Neuronal stem cell (in vitro differentiated cells): ENCODE measurements around the gene YRDC.
A peak's percentile ranks its signal among the peaks of the same experiment; 100 is the strongest.

ENCODE experiments used
- DNase-seq: peaks from one replicate; pipeline ENCODE4 v3.0.0-alpha.2; 2013; ENCODE audit warnings: low spot score
- H2AFZ ChIP-seq: one replicate; pipeline ENCODE4 v1.6.1; 2013; ENCODE audit warnings: mild to moderate bottlenecking, low read length, inconsistent platforms
- H2AK5ac ChIP-seq: 2 replicates; pipeline ENCODE4 v1.6.1; 2013; ENCODE audit warnings: low read depth, mild to moderate bottlenecking, inconsistent platforms, low read length, moderate library complexity, mixed read lengths
- H2BK120ac ChIP-seq: 2 replicates; pipeline ENCODE4 v1.6.1; 2013; ENCODE audit warnings: low read depth, mild to moderate bottlenecking, inconsistent platforms, low read length, moderate library complexity, mixed read lengths
- H2BK12ac ChIP-seq: one replicate; pipeline ENCODE4 v1.6.1; 2013; ENCODE audit warnings: low read length, inconsistent platforms
- H2BK15ac ChIP-seq: 2 replicates; pipeline ENCODE4 v1.6.1; 2013; ENCODE audit warnings: mild to moderate bottlenecking, low read length, inconsistent platforms, mixed read lengths
- H2BK5ac ChIP-seq: one replicate; pipeline ENCODE4 v1.6.1; 2013; ENCODE audit warnings: inconsistent platforms, mild to moderate bottlenecking, low read length, moderate library complexity
- H3K14ac ChIP-seq: one replicate; pipeline ENCODE4 v1.6.1; 2013; ENCODE audit warnings: low read length, inconsistent platforms
- H3K18ac ChIP-seq: 2 replicates; pipeline ENCODE4 v1.6.1; 2013; ENCODE audit warnings: low read length, inconsistent platforms
- H3K23ac ChIP-seq: 2 replicates; pipeline ENCODE4 v1.6.1; 2013; ENCODE audit warnings: low read depth, mild to moderate bottlenecking, mixed read lengths, low read length, inconsistent platforms; ENCODE audit not compliant: poor library complexity
- H3K27ac ChIP-seq: replicated peaks from 3 replicates; pipeline ENCODE4 v1.5.1; 2013; ENCODE audit warnings: low read length, inconsistent platforms
- H3K27me3 ChIP-seq, 3 experiments: 2 replicates each; pipeline ENCODE4 v1.6.1; 2013; ENCODE audit warnings: low read length in 3 of 3, mild to moderate bottlenecking in 2 of 3, inconsistent platforms in 1 of 3, low read depth in 1 of 3, mixed read lengths in 1 of 3, moderate library complexity in 1 of 3; ENCODE audit not compliant: control insufficient read depth in 3 of 3, insufficient read depth in 3 of 3
- H3K36me3 ChIP-seq, 2 donors: replicated peaks in 1 of 2; 2 replicates each; pipeline ENCODE4 v1.6.1; 2013; ENCODE audit warnings: low read length in 2 of 2; ENCODE audit not compliant: control insufficient read depth in 2 of 2, insufficient read depth in 2 of 2
- H3K4ac ChIP-seq: 2 replicates; pipeline ENCODE4 v1.6.1; 2013; ENCODE audit warnings: inconsistent platforms, mild to moderate bottlenecking, low read length, moderate library complexity
- H3K4me1 ChIP-seq, 2 donors: 1 replicate in 1 of 2; 2 replicates in 1 of 2; pipeline ENCODE4 v1.6.1; 2013; ENCODE audit warnings: low read length in 2 of 2, low read depth in 1 of 2; ENCODE audit not compliant: control insufficient read depth in 2 of 2, insufficient read depth in 1 of 2
- H3K4me2 ChIP-seq: one replicate; pipeline ENCODE4 v1.6.1; 2013; ENCODE audit warnings: mild to moderate bottlenecking, low read length, inconsistent platforms; ENCODE audit not compliant: insufficient read depth, poor library complexity, severe bottlenecking
- H3K4me3 ChIP-seq, 2 donors: 2 replicates each; pipeline ENCODE4 v1.5.1; 2013; ENCODE audit warnings: low read length in 2 of 2, mild to moderate bottlenecking in 2 of 2, inconsistent platforms in 1 of 2, moderate library complexity in 1 of 2
- H3K79me1 ChIP-seq: one replicate; pipeline ENCODE4 v1.6.1; 2013; ENCODE audit warnings: low read depth, mild to moderate bottlenecking, inconsistent platforms, low read length, moderate library complexity
- H3K9ac ChIP-seq: one replicate; pipeline ENCODE4 v1.6.1; 2013; ENCODE audit warnings: mild to moderate bottlenecking, low read depth, low read length, inconsistent platforms; ENCODE audit not compliant: poor library complexity
- H3K9me3 ChIP-seq, 2 donors: replicated peaks in 1 of 2; 2 replicates each; pipeline versions ENCODE3 to v1.6.1; 2013; ENCODE audit warnings: low read length in 2 of 2, mild to moderate bottlenecking in 2 of 2, inconsistent platforms in 1 of 2, low read depth in 1 of 2, mixed read lengths in 1 of 2, moderate library complexity in 1 of 2; ENCODE audit not compliant: control insufficient read depth in 2 of 2, insufficient read depth in 1 of 2
- H4K8ac ChIP-seq: one replicate; pipeline ENCODE4 v1.6.1; 2013; ENCODE audit warnings: low read depth, mild to moderate bottlenecking, inconsistent platforms, low read length, moderate library complexity
- H4K91ac ChIP-seq: one replicate; pipeline ENCODE4 v1.6.1; 2013; ENCODE audit warnings: low read length, low read depth, mild to moderate bottlenecking, inconsistent platforms; ENCODE audit not compliant: poor library complexity
- WGBS, 2 donors: extraction: QIAGEN DNeasy Blood & Tissue Kit; methylation state at CpG; one replicate each; pipeline ENCODE4 v1.1.7; 2013; ENCODE audit warnings: missing lambda C conversion rate in 2 of 2, mixed read lengths in 1 of 2; ENCODE audit not compliant: insufficient read length in 2 of 2, insufficient replicate concordance in 1 of 2; ENCODE audit errors: extremely low coverage in 2 of 2; 5-methylcytosine and 5-hydroxymethylcytosine counted together

YRDC gene

GRCh38 chr1:37755951-37756560 is 52.0 kb downstream of the YRDC start:
- no CpG with 5 or more reads among the region's 4 CpGs for WGBS, 2 donors
- H3K36me3 ChIP-seq, result no peaks in the 10 kb centered on the region
- no peak for DNase-seq

GRCh38 chr1:37755290-37755689 is 52.7 kb downstream of the YRDC start:
- Histone ChIP-seq H3K27me3 (peaks cover 16 to 94% (median 77%) of the 10 kb centered on the region in 3 experiments), H3K14ac (no peak overlapping the region), H2BK120ac (no peak overlapping the region), H3K4me3 (no peak overlapping the region), H4K91ac (no peak overlapping the region), H3K36me3 (no peaks in the 10 kb centered on the region), H2AK5ac (no peak overlapping the region), H2BK12ac (no peak overlapping the region), H3K9ac (no peak overlapping the region), H3K27ac (no peak overlapping the region), H3K79me1 (no peaks in the 10 kb centered on the region), H3K4me1 (peaks cover 0 to 2% of the 10 kb centered on the region in 2 donors), H3K23ac (no peak overlapping the region), H3K18ac (no peak overlapping the region), H3K9me3 (no peaks in the 10 kb centered on the region), H4K8ac (no peak overlapping the region), H2BK15ac (no peak overlapping the region), H2BK5ac (no peak overlapping the region), H2AFZ (no peak overlapping the region), H3K4me2 (no peak overlapping the region), H3K4ac (no peak overlapping the region)
- no peak for DNase-seq
- WGBS, 2 donors, result no CpG with 5 or more reads among the region's 1 CpG

More at GRCh38 chr1:37755951-37756560, 52.0 kb downstream of the YRDC start:
- Histone ChIP-seq H3K4me2 (no peak overlapping the region), H3K18ac (no peak overlapping the region), H3K23ac (no peak overlapping the region), H3K79me1 (no peaks in the 10 kb centered on the region), H3K4ac (no peak overlapping the region), H2BK120ac (no peak overlapping the region), H3K27ac (no peak overlapping the region), H2BK12ac (no peak overlapping the region), H4K91ac (no peak overlapping the region), H2AK5ac (no peak overlapping the region), H3K4me1 (peaks cover 0 to 2% of the 10 kb centered on the region in 2 donors), H3K14ac (no peak overlapping the region), H3K9me3 (no peaks in the 10 kb centered on the region), H2AFZ (no peak overlapping the region), H3K9ac (no peak overlapping the region), H2BK5ac (no peak overlapping the region), H4K8ac (no peak overlapping the region), H2BK15ac (no peak overlapping the region), H3K27me3 (peaks cover 16 to 92% (median 77%) of the 10 kb centered on the region in 3 experiments), H3K4me3 (no peak overlapping the region)

- H2AFZ ChIP-seq, result peak overlapping the region; percentile 86
- H3K9ac ChIP-seq, result peak overlapping the region; percentile 70
- H4K91ac ChIP-seq, result no peak overlapping the region
- peaks cover 0 to 2% of the 10 kb centered on the region in 2 donors for H3K4me1 ChIP-seq
- peaks cover 16 to 87% (median 69%) of the 10 kb centered on the region in 3 experiments for H3K27me3 ChIP-seq
- no peaks in the 10 kb centered on the region for H3K36me3 ChIP-seq
- H2BK12ac ChIP-seq, result peak overlapping the region; percentile 41
- peak overlapping the region in 1 of 2 donors; percentile 9 for H3K4me3 ChIP-seq
- peak overlapping the region; percentile 3 for H4K8ac ChIP-seq
- no peak for DNase-seq
- peak overlapping the region; percentile 37 for H2AK5ac ChIP-seq
- no peaks in the 10 kb centered on the region for H3K9me3 ChIP-seq
- H3K4me2 ChIP-seq, result no peak overlapping the region
- no peak overlapping the region for H2BK5ac ChIP-seq
- H2BK15ac ChIP-seq, result no peak overlapping the region
- H3K14ac ChIP-seq, result peak overlapping the region; percentile 38
- H3K23ac ChIP-seq, result peak overlapping the region; percentile 65
- no peak overlapping the region for H3K27ac ChIP-seq
- no CpG with 5 or more reads among the region's 52 CpGs for WGBS, 2 donors
- no peaks in the 10 kb centered on the region for H3K79me1 ChIP-seq
- peak overlapping the region; percentile 64 for H3K18ac ChIP-seq
- no peak overlapping the region for H2BK120ac ChIP-seq
- H3K4ac ChIP-seq, result no peak overlapping the region
Observed at GRCh38 chr1:37753473-37754321, 54.3 kb downstream of the YRDC start.
